ENCODE data around the gene LARP1.

DNA sequence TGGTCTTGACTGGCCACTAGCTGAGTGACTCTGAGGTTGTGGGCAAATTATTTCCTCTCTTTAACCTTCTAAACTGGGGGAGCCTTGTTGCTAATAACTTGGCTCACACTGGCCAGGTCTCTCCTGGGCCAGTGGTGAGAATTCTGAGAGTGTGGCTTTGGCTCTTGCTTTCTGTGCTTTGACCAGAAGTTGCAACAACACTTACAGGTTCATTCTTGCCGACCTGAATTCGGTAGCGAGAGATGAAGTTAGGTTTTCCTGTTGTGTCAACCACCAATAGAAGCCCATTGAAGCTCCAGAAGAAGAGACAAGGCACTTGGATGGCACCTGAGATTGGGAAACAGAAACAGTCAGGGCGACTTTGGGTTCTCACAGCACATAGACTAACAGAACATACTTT, 75.4 kb downstream of the LARP1 start:
- TF ChIP-seq, protein P1, sequence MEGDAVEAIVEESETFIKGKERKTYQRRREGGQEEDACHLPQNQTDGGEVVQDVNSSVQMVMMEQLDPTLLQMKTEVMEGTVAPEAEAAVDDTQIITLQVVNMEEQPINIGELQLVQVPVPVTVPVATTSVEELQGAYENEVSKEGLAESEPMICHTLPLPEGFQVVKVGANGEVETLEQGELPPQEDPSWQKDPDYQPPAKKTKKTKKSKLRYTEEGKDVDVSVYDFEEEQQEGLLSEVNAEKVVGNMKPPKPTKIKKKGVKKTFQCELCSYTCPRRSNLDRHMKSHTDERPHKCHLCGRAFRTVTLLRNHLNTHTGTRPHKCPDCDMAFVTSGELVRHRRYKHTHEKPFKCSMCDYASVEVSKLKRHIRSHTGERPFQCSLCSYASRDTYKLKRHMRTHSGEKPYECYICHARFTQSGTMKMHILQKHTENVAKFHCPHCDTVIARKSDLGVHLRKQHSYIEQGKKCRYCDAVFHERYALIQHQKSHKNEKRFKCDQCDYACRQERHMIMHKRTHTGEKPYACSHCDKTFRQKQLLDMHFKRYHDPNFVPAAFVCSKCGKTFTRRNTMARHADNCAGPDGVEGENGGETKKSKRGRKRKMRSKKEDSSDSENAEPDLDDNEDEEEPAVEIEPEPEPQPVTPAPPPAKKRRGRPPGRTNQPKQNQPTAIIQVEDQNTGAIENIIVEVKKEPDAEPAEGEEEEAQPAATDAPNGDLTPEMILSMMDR (IDR thresholded peaks at IDR 0.05; ENCODE audit: low read depth, low read length): no peak
- TF ChIP-seq POLR2A (IDR thresholded peaks at IDR 0.05; ENCODE audit: extremely low read depth, insufficient read length): no peak
- TF ChIP-seq, protein P2, sequence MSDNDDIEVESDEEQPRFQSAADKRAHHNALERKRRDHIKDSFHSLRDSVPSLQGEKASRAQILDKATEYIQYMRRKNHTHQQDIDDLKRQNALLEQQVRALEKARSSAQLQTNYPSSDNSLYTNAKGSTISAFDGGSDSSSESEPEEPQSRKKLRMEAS (IDR thresholded peaks at IDR 0.05; ENCODE audit: low read depth, low read length): no peak

Data from NB4 (cell line).